Stimulated activated CD8-positive, alpha-beta memory T cell treated with anti-CD3 and anti-CD28 coated beads, Interleukin-4, amount 100 ng/mL, for 1 hour (primary cell): ENCODE data around the gene DNAJA4.
A peak's percentile ranks its signal among the peaks of the same experiment; 100 is the strongest.

Experiments
- DNase-seq, 2 donors: peaks; one replicate each; pipeline ENCODE4 v3.0.0-alpha.2; 2020; ENCODE audit warnings: low read depth in 2 of 2, low spot score in 1 of 2

Gene DNAJA4

GRCh38 chr15:78264304-78265136 lies at the start of gene DNAJA4:
Gene DNAJA4, plus strand, starts transcription at chr15:78264562. Its CDS starts 202 bp downstream, at chr15:78264764.
- DNase-seq: peak; percentile 29 to 46

GRCh38 chr15:78216276-78217104 lies 47.9 kb upstream of the DNAJA4 start:
- DNase-seq: no peak

- DNase-seq: no peak
These were observed 43.6 kb upstream of the DNAJA4 start for GRCh38 chr15:78220713-78221112.

GRCh38 chr15:78222745-78223395 lies 41.5 kb upstream of the DNAJA4 start:
- no peak for DNase-seq

- DNase-seq: no peak
These were observed 40.9 kb upstream of the DNAJA4 start for GRCh38 chr15:78223396-78224022.

- no peak for DNase-seq
These were observed 40.3 kb upstream of the DNAJA4 start for GRCh38 chr15:78224023-78224411.

- DNase-seq: no peak
These were observed 38.4 kb upstream of the DNAJA4 start for GRCh38 chr15:78225783-78226541.

GRCh38 chr15:78228356-78228996 lies 35.9 kb upstream of the DNAJA4 start:
- DNase-seq: no peak

GRCh38 chr15:78229431-78230406 lies 34.6 kb upstream of the DNAJA4 start:
- no peak for DNase-seq

GRCh38 chr15:78232951-78233350 lies 31.4 kb upstream of the DNAJA4 start:
- no peak for DNase-seq

- no peak for DNase-seq
These were observed 30.9 kb upstream of the DNAJA4 start for GRCh38 chr15:78233496-78233895.

- DNase-seq: no peak
These were observed 29.8 kb upstream of the DNAJA4 start, which contains the start of gene ACSBG1 for GRCh38 chr15:78234515-78235040. Gene ACSBG1, minus strand, starts transcription at chr15:78234565. Its CDS starts 64 bp downstream, at chr15:78234501.

GRCh38 chr15:78236491-78236890 lies 27.9 kb upstream of the DNAJA4 start:
- DNase-seq: no peak

GRCh38 chr15:78237146-78237545 lies 27.2 kb upstream of the DNAJA4 start:
- DNase-seq: no peak

- DNase-seq: no peak
These were observed 24.6 kb upstream of the DNAJA4 start for GRCh38 chr15:78239811-78240210.

GRCh38 chr15:78241017-78241416 lies 23.3 kb upstream of the DNAJA4 start:
- peak; percentile 48 to 70 for DNase-seq

GRCh38 chr15:78242128-78242527 lies 22.2 kb upstream of the DNAJA4 start:
- DNase-seq: no peak

GRCh38 chr15:78243058-78243457 lies 21.3 kb upstream of the DNAJA4 start:
- no peak for DNase-seq
